GM23338 (cell line): ENCODE results near the gene UTS2R. TPM values are rescaled to one million over a fixed set of nuclear protein-coding genes. Genes with fewer than 3 reads are reported as not detected.

Experiments used
- ATAC-seq: fragments of 200-7000 bp; cut with Tn5 transposase; 3 replicates; pipeline ENCODE4 v1.9.1; 2020
- DNase-seq: peaks from one replicate; pipeline ENCODE4 v3.0.0-alpha.2; 2015; ENCODE audit warnings: low spot score
- H2AFZ ChIP-seq: fragments of 200-600 bp; sonication (generic); 2 replicates; pipeline ENCODE4 v1.8.0; 2016; ENCODE audit warnings: antibody characterized with exemption, mild to moderate bottlenecking, moderate library complexity
- H3F3A ChIP-seq: fragments of 200-600 bp; sonication (generic); replicated peaks from 2 replicates; pipeline ENCODE4 v1.8.0; 2017; ENCODE audit warnings: antibody characterized with exemption, mixed run types, low read depth
- H3K27ac ChIP-seq: fragments of 200-600 bp; sonication (generic); 2 replicates; pipeline ENCODE4 v1.6.1; 2016; ENCODE audit warnings: low read depth
- H3K27me3 ChIP-seq: fragments of 200-600 bp; sonication (generic); 2 replicates; pipeline ENCODE4 v1.8.0; 2016; ENCODE audit warnings: mild to moderate bottlenecking, mixed run types, moderate library complexity; ENCODE audit not compliant: insufficient read depth
- H3K36me3 ChIP-seq: fragments of 200-600 bp; sonication (generic); 2 replicates; pipeline ENCODE4 v1.8.0; 2016; ENCODE audit warnings: mild to moderate bottlenecking; ENCODE audit not compliant: insufficient read depth
- H3K4me1 ChIP-seq: fragments of 200-600 bp; sonication (generic); 2 replicates; pipeline ENCODE4 v1.8.0; 2016; ENCODE audit warnings: mild to moderate bottlenecking, moderate library complexity; ENCODE audit not compliant: insufficient read depth
- H3K4me2 ChIP-seq: fragments of 200-600 bp; sonication (generic); 2 replicates; pipeline ENCODE4 v1.7.1; 2017; ENCODE audit warnings: mixed run types
- H3K4me3 ChIP-seq: fragments of 200-600 bp; sonication (generic); 2 replicates; pipeline ENCODE4 v1.6.1; 2016; ENCODE audit warnings: mixed run types
- H3K79me2 ChIP-seq: fragments of 200-600 bp; sonication (generic); replicated peaks from 2 replicates; pipeline ENCODE4 v1.8.0; 2017; ENCODE audit warnings: mild to moderate bottlenecking; ENCODE audit not compliant: insufficient read depth
- H3K9me2 ChIP-seq: fragments of 200-600 bp; sonication (generic); 2 replicates; pipeline ENCODE4 v1.8.0; 2017; ENCODE audit not compliant: insufficient read depth
- H4K20me1 ChIP-seq: fragments of 200-600 bp; sonication (generic); replicated peaks from 2 replicates; pipeline ENCODE4 v1.8.0; 2017; ENCODE audit warnings: mild to moderate bottlenecking; ENCODE audit not compliant: insufficient read depth
- H3K27ac Mint-ChIP-seq: 2 replicates; pipeline ENCODE4 v1.8.0; 2020; ENCODE audit warnings: inconsistent platforms, mild to moderate bottlenecking, moderate library complexity, mixed read lengths
- H3K27me3 Mint-ChIP-seq: 3 replicates; pipeline ENCODE4 v1.8.0; 2022; ENCODE audit warnings: low read depth, mild to moderate bottlenecking, moderate library complexity, mixed read lengths, inconsistent platforms; ENCODE audit not compliant: insufficient read depth, poor library complexity
- H3K36me3 Mint-ChIP-seq: 3 replicates; pipeline ENCODE4 v1.8.0; 2021; ENCODE audit warnings: low read depth, mild to moderate bottlenecking, inconsistent platforms, moderate library complexity, mixed read lengths
- H3K4me1 Mint-ChIP-seq: 3 replicates; pipeline ENCODE4 v1.8.0; 2020; ENCODE audit warnings: mild to moderate bottlenecking, inconsistent platforms, mixed read lengths
- H3K4me3 Mint-ChIP-seq: 3 replicates; pipeline ENCODE4 v1.8.0; 2021; ENCODE audit warnings: moderate library complexity, mild to moderate bottlenecking, inconsistent platforms, mixed read lengths
- H3K9me3 Mint-ChIP-seq: 3 replicates; pipeline ENCODE4 v1.8.0; 2020; ENCODE audit warnings: moderate library complexity, mild to moderate bottlenecking, inconsistent platforms, mixed read lengths
- CREB1 ChIP-seq: fragments of 250-450 bp; sonication (Bioruptor Pico); IDR thresholded peaks from 2 replicates; pipeline ENCODE4 v1.5.0; 2020; ENCODE audit warnings: low read depth, mild to moderate bottlenecking, moderate library complexity
- NANOG ChIP-seq: IDR thresholded peaks from 2 replicates; pipeline ENCODE4 v1.6.1; 2016; ENCODE audit warnings: antibody characterized with exemption, borderline replicate concordance
- POLR2AphosphoS5 ChIP-seq: IDR thresholded peaks from 2 replicates; pipeline ENCODE4 v1.6.1; 2016; ENCODE audit warnings: antibody characterized with exemption, low read depth
- polyA plus RNA-seq: library from polyadenylated mRNA; unstranded; fragments of >200 nt; fragmentation: Nextera tagmentation; extraction: Ambion mirVana; gene quantifications from 2 replicates; pipeline ENCODE4 v1.2.1, GENCODE V29; 2016
- total RNA-seq: library from RNA; depleted of rRNA; stranded (reverse); fragments of >200 nt; shearing (Covaris generic); gene quantifications from 2 replicates; pipeline ENCODE4 v1.2.3, GENCODE V29; 2014
- TF ChIP-seq, protein P1 (sequence below): fragments of 250-450 bp; sonication (Bioruptor Pico); IDR thresholded peaks from 2 replicates; pipeline ENCODE4 v1.5.0; 2020; ENCODE audit warnings: mild to moderate bottlenecking, moderate library complexity
- TF ChIP-seq, protein P2 (sequence below): IDR thresholded peaks from 2 replicates; pipeline ENCODE4 v1.6.1; 2016; ENCODE audit warnings: antibody characterized with exemption

The UTS2R gene
- total and polyA plus RNA-seq, 2 experiments from 2014 or later: 0.49 TPM; not detected in 1

DNA sequence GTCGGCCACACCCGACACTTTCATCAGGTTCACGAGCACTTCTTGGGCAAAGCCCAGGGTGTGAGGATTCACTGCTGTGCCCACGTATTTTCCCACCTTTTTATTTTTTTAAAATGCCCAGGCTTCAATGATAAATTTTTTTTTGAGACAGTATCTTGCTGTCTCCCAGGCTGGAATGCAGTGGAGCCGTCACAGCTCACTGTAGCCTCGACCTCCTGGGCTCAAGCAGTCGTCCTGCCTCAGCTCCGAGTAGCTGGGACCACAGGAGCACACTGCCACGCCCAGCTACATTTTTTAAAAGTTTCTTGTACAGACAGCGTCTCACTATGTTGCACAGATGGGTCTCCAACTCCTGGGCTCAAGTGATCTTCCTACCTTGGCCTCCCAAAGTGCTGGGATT is 17.8 kb downstream of the UTS2R start:
- Histone ChIP-seq H3K27ac (no peak overlapping the region), H3K4me3 (no peak overlapping the region), H3F3A (no peaks in the 10 kb centered on the region), H2AFZ (no peak overlapping the region), H3K4me2 (no peak overlapping the region), H4K20me1 (no peaks in the 10 kb centered on the region; the same call in 1 of the 2 replicates), H3K79me2 (no peaks in the 10 kb centered on the region), H3K27me3 (no peaks in the 10 kb centered on the region), H3K36me3 (no peaks in the 10 kb centered on the region), H3K4me1 (no peaks in the 10 kb centered on the region), H3K9me2 (no peaks in the 10 kb centered on the region)
- peaks cover 6% of the 10 kb centered on the region for H3K4me1 Mint-ChIP-seq
- DNase-seq (no peak), ATAC-seq (no peak)
- H3K9me3 Mint-ChIP-seq: no peaks in the 10 kb centered on the region
- no peak overlapping the region for H3K27ac Mint-ChIP-seq
- TF ChIP-seq CREB1 (CRISPR knock-in tag): no peak
- no peak for TF ChIP-seq NANOG
- TF ChIP-seq, protein P1, sequence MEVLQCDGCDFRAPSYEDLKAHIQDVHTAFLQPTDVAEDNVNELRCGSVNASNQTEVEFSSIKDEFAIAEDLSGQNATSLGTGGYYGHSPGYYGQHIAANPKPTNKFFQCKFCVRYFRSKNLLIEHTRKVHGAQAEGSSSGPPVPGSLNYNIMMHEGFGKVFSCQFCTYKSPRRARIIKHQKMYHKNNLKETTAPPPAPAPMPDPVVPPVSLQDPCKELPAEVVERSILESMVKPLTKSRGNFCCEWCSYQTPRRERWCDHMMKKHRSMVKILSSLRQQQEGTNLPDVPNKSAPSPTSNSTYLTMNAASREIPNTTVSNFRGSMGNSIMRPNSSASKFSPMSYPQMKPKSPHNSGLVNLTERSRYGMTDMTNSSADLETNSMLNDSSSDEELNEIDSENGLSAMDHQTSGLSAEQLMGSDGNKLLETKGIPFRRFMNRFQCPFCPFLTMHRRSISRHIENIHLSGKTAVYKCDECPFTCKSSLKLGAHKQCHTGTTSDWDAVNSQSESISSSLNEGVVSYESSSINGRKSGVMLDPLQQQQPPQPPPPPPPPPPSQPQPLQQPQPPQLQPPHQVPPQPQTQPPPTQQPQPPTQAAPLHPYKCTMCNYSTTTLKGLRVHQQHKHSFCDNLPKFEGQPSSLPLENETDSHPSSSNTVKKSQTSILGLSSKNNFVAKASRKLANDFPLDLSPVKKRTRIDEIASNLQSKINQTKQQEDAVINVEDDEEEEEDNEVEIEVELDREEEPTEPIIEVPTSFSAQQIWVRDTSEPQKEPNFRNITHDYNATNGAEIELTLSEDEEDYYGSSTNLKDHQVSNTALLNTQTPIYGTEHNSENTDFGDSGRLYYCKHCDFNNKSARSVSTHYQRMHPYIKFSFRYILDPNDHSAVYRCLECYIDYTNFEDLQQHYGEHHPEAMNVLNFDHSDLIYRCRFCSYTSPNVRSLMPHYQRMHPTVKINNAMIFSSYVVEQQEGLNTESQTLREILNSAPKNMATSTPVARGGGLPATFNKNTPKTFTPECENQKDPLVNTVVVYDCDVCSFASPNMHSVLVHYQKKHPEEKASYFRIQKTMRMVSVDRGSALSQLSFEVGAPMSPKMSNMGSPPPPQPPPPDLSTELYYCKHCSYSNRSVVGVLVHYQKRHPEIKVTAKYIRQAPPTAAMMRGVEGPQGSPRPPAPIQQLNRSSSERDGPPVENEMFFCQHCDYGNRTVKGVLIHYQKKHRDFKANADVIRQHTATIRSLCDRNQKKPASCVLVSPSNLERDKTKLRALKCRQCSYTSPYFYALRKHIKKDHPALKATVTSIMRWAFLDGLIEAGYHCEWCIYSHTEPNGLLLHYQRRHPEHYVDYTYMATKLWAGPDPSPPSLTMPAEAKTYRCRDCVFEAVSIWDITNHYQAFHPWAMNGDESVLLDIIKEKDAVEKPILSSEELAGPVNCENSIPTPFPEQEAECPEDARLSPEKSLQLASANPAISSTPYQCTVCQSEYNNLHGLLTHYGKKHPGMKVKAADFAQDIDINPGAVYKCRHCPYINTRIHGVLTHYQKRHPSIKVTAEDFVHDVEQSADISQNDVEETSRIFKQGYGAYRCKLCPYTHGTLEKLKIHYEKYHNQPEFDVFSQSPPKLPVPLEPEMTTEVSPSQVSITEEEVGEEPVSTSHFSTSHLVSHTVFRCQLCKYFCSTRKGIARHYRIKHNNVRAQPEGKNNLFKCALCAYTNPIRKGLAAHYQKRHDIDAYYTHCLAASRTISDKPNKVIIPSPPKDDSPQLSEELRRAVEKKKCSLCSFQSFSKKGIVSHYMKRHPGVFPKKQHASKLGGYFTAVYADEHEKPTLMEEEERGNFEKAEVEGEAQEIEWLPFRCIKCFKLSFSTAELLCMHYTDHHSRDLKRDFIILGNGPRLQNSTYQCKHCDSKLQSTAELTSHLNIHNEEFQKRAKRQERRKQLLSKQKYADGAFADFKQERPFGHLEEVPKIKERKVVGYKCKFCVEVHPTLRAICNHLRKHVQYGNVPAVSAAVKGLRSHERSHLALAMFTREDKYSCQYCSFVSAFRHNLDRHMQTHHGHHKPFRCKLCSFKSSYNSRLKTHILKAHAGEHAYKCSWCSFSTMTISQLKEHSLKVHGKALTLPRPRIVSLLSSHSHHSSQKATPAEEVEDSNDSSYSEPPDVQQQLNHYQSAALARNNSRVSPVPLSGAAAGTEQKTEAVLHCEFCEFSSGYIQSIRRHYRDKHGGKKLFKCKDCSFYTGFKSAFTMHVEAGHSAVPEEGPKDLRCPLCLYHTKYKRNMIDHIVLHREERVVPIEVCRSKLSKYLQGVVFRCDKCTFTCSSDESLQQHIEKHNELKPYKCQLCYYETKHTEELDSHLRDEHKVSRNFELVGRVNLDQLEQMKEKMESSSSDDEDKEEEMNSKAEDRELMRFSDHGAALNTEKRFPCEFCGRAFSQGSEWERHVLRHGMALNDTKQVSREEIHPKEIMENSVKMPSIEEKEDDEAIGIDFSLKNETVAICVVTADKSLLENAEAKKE (CRISPR knock-in tag): no peak
- H3K36me3 Mint-ChIP-seq: no peaks in the 10 kb centered on the region; the same call in 2 of the 3 replicates
- H3K27me3 Mint-ChIP-seq: peaks cover 13% of the 10 kb centered on the region
- no peak overlapping the region for H3K4me3 Mint-ChIP-seq

DNA sequence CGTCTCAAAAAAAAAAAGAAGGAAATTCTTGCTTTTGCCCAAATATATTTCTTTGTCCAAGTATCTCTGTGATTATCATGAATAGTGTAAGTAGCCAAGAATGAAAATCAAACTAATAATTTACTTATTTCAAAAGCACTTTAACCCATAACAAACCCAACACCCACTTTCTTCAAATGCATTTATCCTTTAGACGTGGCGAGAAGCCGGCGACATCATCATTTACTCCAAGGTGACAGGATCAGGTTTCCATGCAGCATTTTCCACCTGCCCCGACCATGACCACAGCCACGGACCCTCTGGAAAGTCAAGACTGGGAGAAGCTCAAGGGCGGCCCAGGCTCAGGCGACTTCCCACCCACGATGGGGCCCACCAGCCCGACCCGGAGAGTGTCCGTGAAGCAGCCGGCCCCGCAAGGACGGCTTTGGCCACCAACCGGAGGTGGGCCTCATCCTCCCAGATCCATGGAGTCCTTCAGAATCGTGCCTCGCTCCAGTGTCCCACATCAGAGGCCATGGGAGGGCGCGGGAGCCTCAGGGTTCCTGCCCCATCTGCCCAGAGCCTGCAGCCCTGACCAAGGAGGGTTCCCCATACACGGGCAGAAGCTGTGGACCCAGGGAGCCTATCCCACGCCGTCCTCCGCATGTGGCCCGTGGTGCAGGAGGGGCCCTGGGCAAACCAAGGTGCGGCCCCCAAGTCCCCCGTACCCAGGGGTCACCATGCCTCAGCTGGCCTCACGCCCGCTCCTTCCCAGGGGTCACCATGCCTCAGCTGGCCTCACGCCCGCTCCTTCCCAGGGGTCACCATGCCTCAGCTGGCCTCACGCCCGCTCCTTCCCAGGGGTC is 18.7 kb downstream of the UTS2R start:
- Histone ChIP-seq H3K4me3 (no peak overlapping the region), H3K27me3 (no peaks in the 10 kb centered on the region), H3K27ac (no peak overlapping the region), H4K20me1 (no peaks in the 10 kb centered on the region; the same call in 1 of the 2 replicates), H2AFZ (no peak overlapping the region), H3F3A (no peaks in the 10 kb centered on the region), H3K4me2 (no peak overlapping the region), H3K36me3 (no peaks in the 10 kb centered on the region), H3K79me2 (no peaks in the 10 kb centered on the region), H3K9me2 (no peaks in the 10 kb centered on the region), H3K4me1 (no peaks in the 10 kb centered on the region)
- no peak for DNase-seq
- no peak for ATAC-seq
- Mint-ChIP-seq H3K27ac (no peak overlapping the region), H3K4me1 (peaks cover 3% of the 10 kb centered on the region; the same call in 1 of the 3 replicates), H3K36me3 (no peaks in the 10 kb centered on the region; the same call in 2 of the 3 replicates), H3K9me3 (no peaks in the 10 kb centered on the region), H3K27me3 (peaks cover 10% of the 10 kb centered on the region), H3K4me3 (no peak overlapping the region)
- TF ChIP-seq POLR2AphosphoS5: no peak
- TF ChIP-seq, protein P2, sequence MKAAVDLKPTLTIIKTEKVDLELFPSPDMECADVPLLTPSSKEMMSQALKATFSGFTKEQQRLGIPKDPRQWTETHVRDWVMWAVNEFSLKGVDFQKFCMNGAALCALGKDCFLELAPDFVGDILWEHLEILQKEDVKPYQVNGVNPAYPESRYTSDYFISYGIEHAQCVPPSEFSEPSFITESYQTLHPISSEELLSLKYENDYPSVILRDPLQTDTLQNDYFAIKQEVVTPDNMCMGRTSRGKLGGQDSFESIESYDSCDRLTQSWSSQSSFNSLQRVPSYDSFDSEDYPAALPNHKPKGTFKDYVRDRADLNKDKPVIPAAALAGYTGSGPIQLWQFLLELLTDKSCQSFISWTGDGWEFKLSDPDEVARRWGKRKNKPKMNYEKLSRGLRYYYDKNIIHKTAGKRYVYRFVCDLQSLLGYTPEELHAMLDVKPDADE: no peak
